Activated naive CD4-positive, alpha-beta T cell treated with Interleukin-2 at 50 U/mL for 16 hours (primary cell): ENCODE results near the gene PSD2.
A peak's percentile ranks its signal among the peaks of the same experiment; 100 is the strongest.

Experiments
- DNase-seq: peaks from one replicate; pipeline ENCODE4 v3.0.0-alpha.2; 2020

PSD2 gene

GRCh38 chr5:139861021-139861888 is 65.6 kb downstream of the PSD2 start:
- no peak for DNase-seq

DNA sequence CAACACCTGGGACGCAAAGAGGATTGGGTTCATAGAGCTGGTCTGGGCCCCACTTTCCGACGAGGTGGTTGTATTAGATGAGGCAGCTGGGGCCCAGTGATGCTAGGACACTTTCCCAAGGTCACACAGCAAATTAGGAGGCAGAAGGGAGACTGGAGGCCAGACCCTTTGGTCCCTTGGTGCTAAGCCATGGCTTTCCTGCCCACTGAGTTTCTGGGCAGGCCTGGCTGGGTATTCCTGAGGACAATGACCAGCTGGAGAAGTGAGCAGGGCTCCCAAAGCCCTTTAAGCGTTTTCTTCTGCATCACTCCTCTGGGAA is 66.2 kb downstream of the PSD2 start:
- no peak for DNase-seq

DNA sequence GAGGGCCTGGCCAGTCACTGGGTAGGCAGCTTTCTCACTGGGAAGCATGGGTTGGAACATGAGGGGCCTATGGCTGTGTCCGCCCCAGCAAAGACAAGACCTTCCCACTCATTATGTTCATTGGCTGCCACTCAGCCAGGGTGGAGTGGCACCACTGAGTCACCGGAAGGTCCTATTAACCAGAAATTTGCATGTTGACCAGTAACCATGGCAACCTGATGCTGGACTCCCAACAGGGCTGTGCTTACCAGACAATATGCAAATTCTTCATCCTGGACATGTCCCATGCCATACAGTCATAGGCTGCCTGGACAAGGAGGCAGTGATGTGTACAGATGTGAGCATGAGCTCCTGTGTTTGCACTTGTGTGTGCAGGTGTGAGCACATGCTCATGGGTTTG is 66.7 kb downstream of the PSD2 start:
- no peak for DNase-seq

- no peak for DNase-seq
These were observed 67.2 kb downstream of the PSD2 start for GRCh38 chr5:139862803-139863202.

DNA sequence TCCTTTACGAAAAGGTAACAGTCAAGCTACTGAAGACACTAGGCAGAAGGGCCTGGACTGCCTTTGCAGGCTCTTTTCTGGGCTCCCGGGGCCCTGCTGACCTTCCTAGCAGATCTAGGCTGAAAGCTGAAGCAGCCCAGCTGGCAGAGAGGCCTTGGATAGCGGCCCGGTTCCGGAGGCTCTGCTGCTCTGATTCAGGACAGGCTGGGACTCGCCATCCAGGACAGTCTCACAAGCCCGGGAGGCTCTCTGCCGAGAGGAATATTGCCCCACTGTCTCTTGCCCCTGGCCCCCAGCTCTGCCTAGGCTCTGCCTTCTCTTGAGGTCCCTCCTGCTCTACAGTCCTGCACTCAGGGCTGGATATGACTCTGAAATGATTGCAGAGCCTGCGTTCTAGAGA is 67.8 kb downstream of the PSD2 start:
- DNase-seq = no peak

DNA sequence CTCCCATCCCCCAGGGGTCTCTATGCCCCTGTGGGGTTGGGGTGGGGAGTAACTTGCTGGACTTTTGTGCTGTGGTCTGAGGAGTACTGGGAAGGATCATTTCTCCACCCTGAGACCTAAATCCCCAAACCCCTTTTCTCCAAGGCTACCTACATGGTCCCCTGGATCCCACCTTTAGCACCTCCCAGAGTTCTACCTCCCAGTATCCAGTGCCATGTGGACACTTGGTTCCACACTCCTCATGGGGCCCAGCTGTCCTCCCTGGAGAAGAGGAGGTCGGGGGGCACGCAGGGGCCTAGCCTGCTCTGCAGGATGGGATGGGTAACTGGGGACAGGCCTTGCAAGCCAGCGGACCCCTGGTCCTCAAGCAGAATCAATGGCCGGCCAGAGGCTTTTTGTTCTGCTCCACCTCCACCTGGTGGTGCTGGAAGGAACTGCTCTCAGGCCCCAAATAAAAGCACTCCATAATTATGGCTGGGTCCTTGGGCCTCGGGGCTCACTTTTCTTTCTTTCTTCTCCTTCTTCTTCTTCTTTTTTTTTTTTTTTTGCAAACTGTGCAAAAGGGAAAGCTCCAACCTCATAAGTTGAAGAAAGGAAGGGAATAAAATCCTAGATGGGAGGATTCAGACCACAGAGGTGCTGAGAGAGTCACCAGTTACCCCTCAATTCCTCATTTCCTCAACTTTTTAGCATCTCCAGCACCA is 68.4 kb downstream of the PSD2 start:
- peak; percentile 61 for DNase-seq

DNA sequence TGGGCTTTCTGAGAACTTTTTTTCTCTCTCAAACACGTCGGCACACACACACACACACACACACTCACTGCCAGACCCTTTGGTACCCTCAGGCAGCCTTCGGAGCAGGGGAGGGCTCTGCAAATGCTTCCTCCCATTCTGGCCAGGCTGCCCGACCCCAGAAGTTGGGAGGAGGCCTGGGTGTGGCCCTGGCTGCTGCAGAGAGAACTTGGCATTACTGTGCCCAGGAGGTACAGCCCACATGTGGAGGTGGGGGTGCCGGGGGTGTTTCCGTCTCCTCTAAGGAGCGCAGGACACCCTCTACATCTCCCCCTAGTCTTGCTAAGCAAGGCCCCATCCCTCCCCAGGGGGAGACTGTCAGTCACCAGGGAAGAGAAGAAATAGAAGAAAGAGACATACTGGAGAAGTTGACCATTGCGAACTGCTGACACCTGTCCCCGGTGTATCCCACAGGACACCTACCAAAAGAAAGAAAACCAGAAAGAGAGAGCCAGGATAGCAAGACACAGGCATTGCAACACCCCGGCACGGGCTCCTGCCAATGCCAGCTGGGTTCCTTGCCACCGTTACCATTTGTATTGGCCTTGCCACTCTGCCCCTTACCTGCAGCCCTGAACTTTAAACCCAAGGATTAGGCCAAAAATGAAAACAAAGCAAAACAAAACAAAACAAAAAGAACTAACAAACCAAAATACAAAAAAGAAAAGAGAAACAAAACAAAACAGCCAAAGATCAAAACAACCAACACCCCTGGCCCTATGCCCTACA is 69.3 kb downstream of the PSD2 start:
- DNase-seq = no peak

GRCh38 chr5:139867109-139867508 is 71.5 kb downstream of the PSD2 start:
- DNase-seq = no peak

DNA sequence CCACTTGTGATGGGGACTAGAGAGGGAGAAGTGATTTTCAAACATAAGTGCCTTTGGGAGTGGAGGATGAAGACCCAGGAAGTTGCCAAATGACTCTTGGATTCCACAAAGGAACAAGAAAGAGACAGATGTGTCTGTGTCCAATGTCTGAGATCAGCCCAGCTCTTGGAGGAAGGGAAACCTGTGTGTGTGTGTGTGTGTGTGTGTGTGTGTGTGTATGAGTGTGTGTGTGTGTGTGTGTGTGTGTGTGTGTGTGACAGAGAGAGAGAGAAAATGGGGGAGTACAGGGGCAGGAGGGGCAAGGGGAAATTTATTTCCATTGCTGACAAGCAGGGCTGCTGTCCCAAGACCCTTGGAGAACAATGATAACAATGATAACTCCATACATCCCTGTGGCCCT is 72.0 kb downstream of the PSD2 start:
- no peak for DNase-seq

GRCh38 chr5:139869042-139869790 is 73.6 kb downstream of the PSD2 start:
- DNase-seq = no peak

- no peak for DNase-seq
These were observed 75.1 kb downstream of the PSD2 start for GRCh38 chr5:139870677-139871076.

- no peak for DNase-seq
These were observed 76.0 kb downstream of the PSD2 start for GRCh38 chr5:139871614-139872013.

DNA sequence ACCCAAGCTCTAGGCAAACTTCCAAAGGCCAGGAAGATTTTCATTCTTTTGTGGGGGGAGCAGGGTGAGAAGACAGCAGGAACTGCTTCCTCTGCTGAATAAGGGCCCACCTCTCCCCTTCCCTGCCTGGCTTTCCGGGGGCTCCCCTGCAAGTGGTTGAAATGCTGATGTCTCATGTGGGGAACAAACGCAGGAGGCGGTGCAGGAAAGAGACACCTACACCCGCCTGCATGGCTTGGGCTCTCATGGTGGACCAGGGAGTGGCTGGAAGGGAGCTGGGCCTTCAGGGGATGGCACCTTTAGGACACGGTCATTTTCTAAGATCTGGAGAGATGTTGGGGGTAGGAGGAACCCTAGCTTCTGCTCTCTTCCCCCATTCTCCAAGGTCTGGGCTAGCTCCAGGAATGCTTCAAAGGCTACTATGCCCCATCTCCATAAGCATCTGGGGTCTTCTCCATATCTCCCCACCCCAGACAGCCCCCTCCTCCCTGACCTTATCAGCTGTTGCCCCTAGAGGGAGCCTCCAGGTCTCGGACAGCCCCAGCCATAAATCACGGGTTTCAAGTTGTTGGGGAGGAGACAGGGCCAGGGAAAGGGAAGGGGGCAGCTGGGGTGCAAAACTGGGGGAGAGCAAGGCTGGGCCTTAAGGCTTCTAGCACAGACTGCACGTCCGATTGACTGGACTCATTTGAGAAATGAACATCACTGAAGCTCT is 76.6 kb downstream of the PSD2 start:
- no peak for DNase-seq

GRCh38 chr5:139872851-139873794 is 77.5 kb downstream of the PSD2 start:
- DNase-seq = no peak

DNA sequence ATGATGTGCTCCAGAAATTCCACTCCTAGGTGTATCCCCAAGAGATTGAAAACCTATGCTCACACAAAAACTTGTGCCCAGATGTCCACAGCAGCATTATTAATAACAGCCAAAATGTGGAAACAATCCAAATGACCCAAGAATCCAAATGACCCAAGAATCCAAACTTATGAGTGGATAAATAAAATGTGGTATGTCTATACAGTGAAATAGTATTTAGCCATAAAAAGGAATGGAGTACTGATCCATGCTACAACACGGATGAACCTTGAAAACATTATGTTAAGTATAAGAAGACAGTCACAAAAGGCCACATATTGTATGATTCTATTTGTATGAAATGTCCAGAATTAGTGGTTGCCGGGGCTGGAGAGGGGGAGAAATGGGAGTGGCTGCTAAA is 80.3 kb downstream of the PSD2 start:
- DNase-seq = no peak

DNA sequence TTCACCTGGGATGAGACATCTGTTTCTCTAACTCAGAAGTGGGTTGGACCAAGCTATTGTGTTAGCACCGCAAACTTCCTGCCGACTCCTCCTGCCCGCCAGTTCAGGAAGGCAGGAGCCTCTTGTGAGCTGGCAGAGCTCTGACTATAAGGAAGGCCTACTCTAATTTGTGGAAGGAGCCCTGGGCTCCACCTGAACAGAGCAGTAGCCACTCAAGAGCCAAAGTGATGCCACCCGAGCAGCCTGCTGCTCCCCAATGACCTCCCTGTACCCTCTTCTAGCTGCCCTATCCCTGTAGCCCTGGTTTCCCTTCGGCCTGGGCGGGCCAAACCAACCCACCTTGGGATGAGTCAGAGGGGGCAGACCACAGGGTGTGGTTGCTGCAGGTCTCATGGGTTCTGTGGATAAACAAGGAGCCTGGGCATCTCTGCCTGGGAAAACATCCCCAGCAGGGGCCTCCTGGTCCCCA is 81.6 kb downstream of the PSD2 start:
- DNase-seq = no peak

- DNase-seq = no peak
These were observed 82.5 kb downstream of the PSD2 start for GRCh38 chr5:139878093-139878492.

DNA sequence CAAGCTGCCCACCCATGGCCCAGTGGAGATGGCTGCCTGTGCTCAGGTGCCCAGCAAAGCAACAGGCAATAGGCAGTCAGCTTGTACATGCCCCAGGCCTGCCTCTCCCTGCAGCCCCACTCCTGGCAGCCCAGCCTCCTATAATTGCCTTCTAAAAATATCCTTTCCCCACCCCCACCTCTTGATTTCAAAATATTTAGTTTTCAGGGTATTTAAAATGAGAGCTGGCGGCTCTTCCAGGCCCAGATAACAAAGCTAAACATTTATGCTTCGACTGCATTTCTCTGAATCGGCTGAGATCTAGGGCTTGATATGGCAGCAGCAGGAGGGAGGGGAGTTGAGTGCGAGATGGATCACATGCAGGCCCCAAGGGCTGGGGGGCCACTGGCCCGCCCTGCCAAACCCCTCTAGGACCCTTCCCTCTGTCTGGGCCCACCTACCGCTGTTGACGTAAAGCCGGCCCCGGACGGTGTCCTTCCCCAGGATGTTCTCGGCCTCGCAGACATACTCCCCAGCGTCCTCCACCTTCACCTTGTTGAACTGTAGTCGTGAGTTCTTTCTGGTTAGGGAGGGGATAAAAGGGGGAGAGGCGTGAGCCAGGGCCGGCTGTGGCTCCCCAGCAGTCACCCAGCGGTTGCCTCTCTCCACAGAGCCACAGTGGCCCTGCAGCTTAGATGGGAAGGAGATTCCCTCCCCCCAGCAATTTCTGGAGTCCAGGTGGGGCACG is 85.0 kb downstream of the PSD2 start:
- no peak for DNase-seq

DNA sequence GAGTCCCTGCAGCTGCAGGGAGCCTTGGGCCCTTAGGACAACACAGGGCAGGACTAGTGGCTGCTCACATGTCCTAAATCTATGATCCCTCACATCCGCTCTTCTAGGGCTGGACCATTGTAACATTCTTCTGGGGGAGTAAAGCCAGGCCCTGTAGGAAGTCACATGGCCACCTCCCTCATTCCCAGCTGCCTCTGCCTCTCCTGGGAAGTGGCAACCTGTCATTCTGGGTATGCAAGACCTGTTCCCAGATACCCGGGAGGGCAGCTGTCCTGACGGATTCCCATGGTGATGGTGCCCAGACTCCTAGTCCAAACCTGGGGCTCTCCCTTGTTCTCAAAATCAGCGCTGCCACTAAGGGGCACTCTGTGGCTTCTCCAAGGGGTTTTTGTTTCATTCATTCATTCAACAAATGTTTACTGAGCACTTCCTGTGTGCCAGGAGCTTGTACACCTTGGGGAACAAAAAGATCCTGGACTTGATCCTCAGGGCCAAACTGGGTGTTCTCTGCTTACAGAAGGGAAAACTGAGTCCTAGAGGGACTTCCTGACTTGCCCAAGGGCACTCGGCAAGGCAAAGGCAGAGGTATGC is 85.6 kb downstream of the PSD2 start:
- no peak for DNase-seq

GRCh38 chr5:139882316-139882715 is 86.7 kb downstream of the PSD2 start:
- DNase-seq = no peak
